Lower lobe of right lung (tissue), 2 donors: Measurements from ENCODE around the gene POGZ. TPM values are rescaled to one million over a fixed set of nuclear protein-coding genes. Genes with fewer than 3 reads are reported as not detected.

Source experiments
- ATAC-seq, 2 donors: fragments of 200-7000 bp; cut with Tn5 transposase; one replicate each; pipeline ENCODE4 v1.9.1; 2020 to 2022; ENCODE audit warnings: mild to moderate bottlenecking in 2 of 2, moderate library complexity in 2 of 2
- DNase-seq: peaks from one replicate; pipeline ENCODE4 v3.0.0-alpha.2; 2020
- H3K27ac ChIP-seq: fragments of 200-600 bp; one replicate; pipeline ENCODE4 v1.8.0; 2022
- H3K27me3 ChIP-seq: fragments of 200-600 bp; one replicate; pipeline ENCODE4 v1.8.0; 2022; ENCODE audit warnings: low read depth
- H3K36me3 ChIP-seq: fragments of 200-600 bp; one replicate; pipeline ENCODE4 v1.8.0; 2022; ENCODE audit warnings: mild to moderate bottlenecking
- H3K4me1 ChIP-seq: fragments of 200-600 bp; one replicate; pipeline ENCODE4 v1.8.0; 2022
- H3K4me3 ChIP-seq: fragments of 200-600 bp; one replicate; pipeline ENCODE4 v1.8.0; 2022; ENCODE audit warnings: mild to moderate bottlenecking
- H3K9me3 ChIP-seq: fragments of 200-600 bp; one replicate; pipeline ENCODE4 v1.8.0; 2022
- CTCF ChIP-seq: fragments of 200-600 bp; IDR thresholded peaks from one replicate; pipeline ENCODE4 v1.8.0; 2022; ENCODE audit warnings: antibody characterized with exemption, mild to moderate bottlenecking
- intact Hi-C: fragments of 100-400 bp; cut with DNase I; formaldehyde crosslinking; loops from one replicate; pipeline ENCODE4 v1.11.0; 2022
- total RNA-seq: library from RNA; stranded (reverse); fragmentation: NEBNext Ultra II Directional; extraction: Animal tissue kit (Norgen Biotek cat#: 25700); gene quantifications from one replicate; pipeline ENCODE4 v1.2.1, GENCODE V29; 2021
- donor health status: DM: no; HTN: yes; CAD: no; lungs with severe emphysema.

POGZ gene
- total RNA-seq, 1 donor from 2014 or later, result 98.1 TPM

GRCh38 chr1:151364996-151365395, 94.3 kb downstream of the POGZ start:
- no peak for DNase-seq
- no peak for TF ChIP-seq CTCF
- no peak overlapping the region for H3K27ac ChIP-seq
- H3K4me3 ChIP-seq, result no peak overlapping the region
- peaks cover 9% of the 10 kb centered on the region for H3K9me3 ChIP-seq
- intact Hi-C loops, result no loop called here
- ATAC-seq, result no peak
- no peaks in the 10 kb centered on the region for H3K27me3 ChIP-seq
- H3K4me1 ChIP-seq, result peaks cover 23% of the 10 kb centered on the region
- peaks cover 71% of the 10 kb centered on the region for H3K36me3 ChIP-seq

GRCh38 chr1:151362308-151363155, 96.8 kb downstream of the POGZ start:
- no peak for ATAC-seq
- H3K27me3 ChIP-seq, result no peaks in the 10 kb centered on the region
- no peak overlapping the region for H3K4me3 ChIP-seq
- intact Hi-C loops, result no loop called here
- peaks cover 51% of the 10 kb centered on the region for H3K36me3 ChIP-seq
- DNase-seq, result no peak
- no peaks in the 10 kb centered on the region for H3K4me1 ChIP-seq
- no peak overlapping the region for H3K27ac ChIP-seq
- no peak for TF ChIP-seq CTCF
- peaks cover 9% of the 10 kb centered on the region for H3K9me3 ChIP-seq

- DNase-seq, result no peak
- intact Hi-C loops, result no loop called here
These were observed 97.4 kb downstream of the POGZ start for GRCh38 chr1:151361883-151362282.

GRCh38 chr1:151356696-151357095, 102.6 kb downstream of the POGZ start:
- intact Hi-C loops, result no loop called here
- no peaks in the 10 kb centered on the region for H3K4me1 ChIP-seq
- no peaks in the 10 kb centered on the region for H3K36me3 ChIP-seq
- ATAC-seq (peak in 1 of 2 donors; percentile 30), DNase-seq (no peak)
- H3K27ac ChIP-seq, result no peak overlapping the region
- no peaks in the 10 kb centered on the region for H3K9me3 ChIP-seq
- no peak overlapping the region for H3K4me3 ChIP-seq
- no peak for TF ChIP-seq CTCF
- H3K27me3 ChIP-seq, result no peaks in the 10 kb centered on the region

More at GRCh38 chr1:151361883-151362282, 97.4 kb downstream of the POGZ start:
- ATAC-seq, result no peak
- no peak overlapping the region for H3K27ac ChIP-seq
- H3K27me3 ChIP-seq, result no peaks in the 10 kb centered on the region
- TF ChIP-seq CTCF, result no peak
- no peak overlapping the region for H3K4me3 ChIP-seq
- no peaks in the 10 kb centered on the region for H3K4me1 ChIP-seq
- peaks cover 44% of the 10 kb centered on the region for H3K36me3 ChIP-seq
- peaks cover 9% of the 10 kb centered on the region for H3K9me3 ChIP-seq

Other genes with a start within 250 kb of the POGZ start
- gene PSMD4, start 204.8 kb downstream of the POGZ start, total RNA-seq, result 106 TPM
- gene ZNF687, start 177.2 kb downstream of the POGZ start, total RNA-seq, result 23.7 TPM
- gene PI4KB, start 132.1 kb downstream of the POGZ start, total RNA-seq, result 66.0 TPM
- gene RFX5, start 112.2 kb downstream of the POGZ start, total RNA-seq, result 57.6 TPM
- gene SELENBP1, start 86.8 kb downstream of the POGZ start, total RNA-seq, result 413 TPM
- 177 TPM for gene PSMB4, start 59.9 kb downstream of the POGZ start, total RNA-seq
- gene CGN, start 51.9 kb upstream of the POGZ start, total RNA-seq, result 52.9 TPM
- gene TUFT1, start 80.8 kb upstream of the POGZ start, total RNA-seq, result 10.5 TPM
- gene SNX27, start 152.6 kb upstream of the POGZ start, total RNA-seq, result 66.5 TPM